Effector memory CD8-positive, alpha-beta T cell (primary cell): ENCODE data around the gene NXNL1.
A peak's percentile ranks its signal among the peaks of the same experiment; 100 is the strongest.

ENCODE experiments used
- ATAC-seq: fragments of 150-1000 bp; cut with Tn5 transposase; replicated peaks from 2 replicates; pipeline ENCODE4 v1.10.0; 2021; ENCODE audit warnings: mild to moderate bottlenecking, moderate library complexity
- DNase-seq, 3 experiments: peaks; one replicate each; pipeline ENCODE4 v3.0.0; 2021
- H3K27ac Mint-ChIP-seq, 2 donors: one replicate each; pipeline ENCODE4 v1.8.0; 2022; ENCODE audit warnings: mild to moderate bottlenecking in 2 of 2, mixed read lengths in 2 of 2, moderate library complexity in 2 of 2
- H3K27me3 Mint-ChIP-seq, 2 donors: one replicate each; pipeline ENCODE4 v1.8.0; 2022; ENCODE audit warnings: mixed read lengths in 2 of 2
- H3K36me3 Mint-ChIP-seq: one replicate; pipeline ENCODE4 v1.8.0; 2022; ENCODE audit warnings: mild to moderate bottlenecking, moderate library complexity, mixed read lengths; ENCODE audit not compliant: insufficient read depth
- H3K4me1 Mint-ChIP-seq, 2 donors: one replicate each; pipeline ENCODE4 v1.8.0; 2022; ENCODE audit warnings: low read depth in 2 of 2, mixed read lengths in 2 of 2
- H3K4me3 Mint-ChIP-seq, 2 donors: one replicate each; pipeline ENCODE4 v1.8.0; 2022; ENCODE audit warnings: mild to moderate bottlenecking in 2 of 2, mixed read lengths in 2 of 2, moderate library complexity in 2 of 2
- H3K9me3 Mint-ChIP-seq, 2 donors: one replicate each; pipeline ENCODE4 v1.8.0; 2022; ENCODE audit warnings: mixed read lengths in 2 of 2

Gene NXNL1

GRCh38 chr19:17414097-17414496 is 46.6 kb downstream of the NXNL1 start:
- peaks cover 4 to 5% of the 10 kb centered on the region in 2 donors for H3K4me1 Mint-ChIP-seq
- H3K4me3 Mint-ChIP-seq, result no peak overlapping the region
- ATAC-seq, result no peak
- no peaks in the 10 kb centered on the region for H3K9me3 Mint-ChIP-seq
- no peak for DNase-seq
- H3K27ac Mint-ChIP-seq, result peak overlapping the region in 1 of 2 donors; percentile 44
- H3K27me3 Mint-ChIP-seq, result no peaks in the 10 kb centered on the region
- H3K36me3 Mint-ChIP-seq, result peaks cover 47% of the 10 kb centered on the region

- DNase-seq, result no peak
- Mint-ChIP-seq H3K9me3 (no peaks in the 10 kb centered on the region), H3K4me1 (peaks cover 14 to 15% of the 10 kb centered on the region in 2 donors), H3K27ac (peak overlapping the region in 1 of 2 donors; percentile 76), H3K27me3 (no peaks in the 10 kb centered on the region), H3K36me3 (peaks cover 44% of the 10 kb centered on the region), H3K4me3 (no peak overlapping the region)
- ATAC-seq, result no peak
Measured at GRCh38 chr19:17411801-17412200, 48.9 kb downstream of the NXNL1 start.

- Mint-ChIP-seq H3K27ac (no peak overlapping the region), H3K9me3 (no peaks in the 10 kb centered on the region), H3K4me1 (peaks cover 25 to 29% of the 10 kb centered on the region in 2 donors), H3K4me3 (peak overlapping the region in 1 of 2 donors; percentile 21), H3K27me3 (no peaks in the 10 kb centered on the region), H3K36me3 (peaks cover 35% of the 10 kb centered on the region)
- ATAC-seq (no peak), DNase-seq (no peak)
Measured at GRCh38 chr19:17409990-17410389, 50.7 kb downstream of the NXNL1 start.

- peak overlapping the region; percentile 82 to 88 for H3K4me3 Mint-ChIP-seq
- H3K27me3 Mint-ChIP-seq, result no peaks in the 10 kb centered on the region
- H3K36me3 Mint-ChIP-seq, result peaks cover 28% of the 10 kb centered on the region
- H3K9me3 Mint-ChIP-seq, result no peaks in the 10 kb centered on the region
- no peak for ATAC-seq
- peak overlapping the region; percentile 82 to 92 for H3K27ac Mint-ChIP-seq
- no peak for DNase-seq
- H3K4me1 Mint-ChIP-seq, result peaks cover 39 to 40% of the 10 kb centered on the region in 2 donors
Measured at GRCh38 chr19:17406887-17407196, 53.9 kb downstream of the NXNL1 start.

- H3K27ac Mint-ChIP-seq, result peak overlapping the region; percentile 82 to 92
- H3K36me3 Mint-ChIP-seq, result peaks cover 32% of the 10 kb centered on the region
- H3K9me3 Mint-ChIP-seq, result no peaks in the 10 kb centered on the region
- no peaks in the 10 kb centered on the region for H3K27me3 Mint-ChIP-seq
- no peak for DNase-seq
- ATAC-seq, result peak; percentile 4
- H3K4me1 Mint-ChIP-seq, result peaks cover 35 to 40% of the 10 kb centered on the region in 2 donors
- peak overlapping the region; percentile 82 to 88 for H3K4me3 Mint-ChIP-seq
Measured at GRCh38 chr19:17406046-17406886, 54.5 kb downstream of the NXNL1 start.
